Frontal cortex (tissue), 1 donor: ENCODE data around the gene NCOA4. TPM values are rescaled to one million over a fixed set of nuclear protein-coding genes. Genes with fewer than 3 reads are reported as not detected.

Experiments
- small RNA-seq: library from RNA; depleted of rRNA; stranded (forward); fragments of <200 nt; gene quantifications from one replicate; pipeline ENCODE3, GENCODE V24; 2014
- total RNA-seq: library from RNA; depleted of rRNA; stranded (reverse); fragments of >200 nt; gene quantifications from one replicate; pipeline ENCODE4 v1.2.3, GENCODE V29; 2014

The NCOA4 gene
- total RNA-seq, 1 donor from 2014 or later = 268 TPM

Small RNAs within 50 kb of the gene (small RNA-seq; reads per million reads assigned to genes)
- not detected for gene SNORA74C-1

Other genes with a start within 250 kb of the NCOA4 start
- 3.7 TPM for gene AGAP4, start 183.1 kb downstream of the NCOA4 start, total RNA-seq
- gene TIMM23, start 58.1 kb downstream of the NCOA4 start, total RNA-seq = 73.4 TPM
- gene MSMB, start 15.6 kb upstream of the NCOA4 start, total RNA-seq = not detected